ENCODE measurements around the gene CPNE9.

Gene CPNE9

GRCh38 chr3:9704347-9705322 is 1.0 kb downstream of the CPNE9 start:
- no peak overlapping the region for H3K4me3 ChIP-seq (ENCODE audit: low read length)
- no peak for DNase-seq (ENCODE audit: low read depth, low spot score)

DNA sequence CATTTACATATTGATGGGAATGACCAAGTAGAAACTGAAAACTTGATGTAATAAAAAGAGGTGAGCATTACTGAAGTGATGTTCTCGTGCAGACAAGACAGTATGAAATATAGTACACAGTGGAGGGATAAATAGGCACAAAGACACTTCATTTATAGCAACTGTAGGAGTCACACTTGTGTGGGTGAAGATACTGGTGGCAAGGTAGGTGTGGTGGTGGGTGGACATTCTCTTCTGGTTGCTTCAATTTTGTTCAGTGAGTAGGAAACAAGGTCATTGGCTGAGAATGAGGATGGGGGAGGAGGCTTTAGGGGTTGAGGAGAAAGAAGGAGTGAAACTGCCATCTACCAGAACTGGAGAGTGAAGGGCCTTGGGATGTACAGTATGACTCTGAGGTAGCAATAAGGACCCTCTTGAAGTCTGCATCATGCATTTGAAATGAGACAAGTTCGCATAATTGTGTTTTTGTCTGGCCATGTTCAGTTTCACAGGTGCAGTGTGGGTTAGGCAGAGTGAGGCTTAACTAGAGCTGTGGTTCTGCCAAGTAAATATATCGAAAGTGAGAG is 6.6 kb downstream of the CPNE9 start:
- no peak overlapping the region for H3K4me3 ChIP-seq (ENCODE audit: low read length)
- DNase-seq (ENCODE audit: low read depth, low spot score) = no peak

- no peak overlapping the region for H3K4me3 ChIP-seq (ENCODE audit: low read length)
- DNase-seq (ENCODE audit: low read depth, low spot score) = no peak
These were observed 8.8 kb downstream of the CPNE9 start for GRCh38 chr3:9712415-9712814.

DNA sequence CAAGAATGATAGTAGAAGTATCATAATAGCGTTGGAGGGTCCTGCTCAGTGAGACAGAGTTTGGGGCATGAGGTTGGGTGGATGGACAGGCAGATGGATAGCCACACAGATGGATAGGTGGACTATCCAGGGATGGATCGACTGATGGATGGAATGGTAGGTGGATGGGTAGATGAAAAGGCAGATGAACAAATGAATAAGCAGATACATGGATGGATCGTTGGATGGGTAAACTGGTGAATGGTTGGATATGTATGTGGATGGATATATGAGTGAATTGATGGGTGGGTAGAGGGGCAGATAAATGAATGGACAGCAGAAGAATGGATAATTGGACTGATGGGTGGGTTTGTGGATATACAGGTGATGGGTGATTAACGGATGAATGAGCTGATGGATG is 9.5 kb downstream of the CPNE9 start:
- H3K4me3 ChIP-seq (ENCODE audit: low read length) = no peak overlapping the region

DNA sequence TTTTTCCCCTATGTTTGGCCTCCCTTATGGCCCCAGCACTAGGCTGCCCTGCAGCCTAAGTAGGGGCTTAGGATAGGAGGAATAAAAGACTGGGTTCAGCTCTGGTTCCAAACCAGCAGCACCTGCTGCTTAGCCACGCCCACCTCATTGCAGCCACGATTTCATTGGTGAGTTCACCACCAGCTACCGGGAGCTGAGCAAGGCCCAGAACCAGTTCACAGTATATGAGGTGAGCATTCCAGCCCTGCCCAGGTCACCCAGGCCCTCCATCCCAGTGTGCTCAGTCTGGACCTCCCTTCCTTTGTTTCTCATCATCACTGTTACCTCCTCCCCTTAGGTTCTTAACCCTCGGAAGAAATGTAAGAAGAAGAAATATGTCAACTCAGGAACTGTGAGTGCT is 11.5 kb downstream of the CPNE9 start:
- no peak for DNase-seq (ENCODE audit: low read depth, low spot score)
- no peak overlapping the region for H3K4me3 ChIP-seq (ENCODE audit: low read length)

More for the DNA sequence above, 9.5 kb downstream of the CPNE9 start:
- DNase-seq (ENCODE audit: low read depth, low spot score) = no peak

GRCh38 chr3:9715764-9716437 is 12.3 kb downstream of the CPNE9 start:
- DNase-seq (ENCODE audit: low read depth, low spot score) = peak; percentile 21

GRCh38 chr3:9716801-9717555 is 13.3 kb downstream of the CPNE9 start:
- no peak for DNase-seq (ENCODE audit: low read depth, low spot score)
- H3K4me3 ChIP-seq (ENCODE audit: low read length) = no peak overlapping the region

More at GRCh38 chr3:9715764-9716437, 12.3 kb downstream of the CPNE9 start:
- no peak overlapping the region for H3K4me3 ChIP-seq (ENCODE audit: low read length)

- no peak for DNase-seq (ENCODE audit: low read depth, low spot score)
These were observed 13.9 kb downstream of the CPNE9 start for GRCh38 chr3:9717563-9717962.

GRCh38 chr3:9718118-9718517 is 14.5 kb downstream of the CPNE9 start:
- DNase-seq (ENCODE audit: low read depth, low spot score) = no peak
- no peak overlapping the region for H3K4me3 ChIP-seq (ENCODE audit: low read length)

More at GRCh38 chr3:9717563-9717962, 13.9 kb downstream of the CPNE9 start:
- H3K4me3 ChIP-seq (ENCODE audit: low read length) = no peak overlapping the region

- H3K4me3 ChIP-seq (ENCODE audit: low read length) = no peak overlapping the region
- DNase-seq (ENCODE audit: low read depth, low spot score) = no peak
These were observed 17.5 kb downstream of the CPNE9 start for GRCh38 chr3:9721015-9721699.

DNA sequence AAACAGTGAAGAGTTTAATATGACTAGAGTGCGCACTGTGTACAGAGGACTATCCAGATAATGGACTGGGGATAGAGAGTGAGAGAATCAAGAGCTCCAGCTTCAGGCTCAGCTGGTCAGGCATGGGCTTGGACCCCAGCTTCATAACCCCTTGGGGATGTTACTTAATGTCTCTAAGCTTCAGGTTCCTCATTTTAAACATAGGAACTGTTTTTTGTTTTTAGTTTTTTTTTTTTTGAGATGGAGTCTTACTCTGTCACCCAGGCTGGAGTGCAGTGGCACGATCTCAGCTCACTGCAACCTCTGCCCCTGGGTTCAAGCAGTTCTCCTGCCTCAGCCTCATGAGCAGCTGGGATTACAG is 18.0 kb downstream of the CPNE9 start:
- no peak overlapping the region for H3K4me3 ChIP-seq (ENCODE audit: low read length)
- no peak for DNase-seq (ENCODE audit: low read depth, low spot score)

- H3K4me3 ChIP-seq (ENCODE audit: low read length) = no peak overlapping the region
- no peak for DNase-seq (ENCODE audit: low read depth, low spot score)
These were observed 22.3 kb downstream of the CPNE9 start for GRCh38 chr3:9725775-9726515.

DNA sequence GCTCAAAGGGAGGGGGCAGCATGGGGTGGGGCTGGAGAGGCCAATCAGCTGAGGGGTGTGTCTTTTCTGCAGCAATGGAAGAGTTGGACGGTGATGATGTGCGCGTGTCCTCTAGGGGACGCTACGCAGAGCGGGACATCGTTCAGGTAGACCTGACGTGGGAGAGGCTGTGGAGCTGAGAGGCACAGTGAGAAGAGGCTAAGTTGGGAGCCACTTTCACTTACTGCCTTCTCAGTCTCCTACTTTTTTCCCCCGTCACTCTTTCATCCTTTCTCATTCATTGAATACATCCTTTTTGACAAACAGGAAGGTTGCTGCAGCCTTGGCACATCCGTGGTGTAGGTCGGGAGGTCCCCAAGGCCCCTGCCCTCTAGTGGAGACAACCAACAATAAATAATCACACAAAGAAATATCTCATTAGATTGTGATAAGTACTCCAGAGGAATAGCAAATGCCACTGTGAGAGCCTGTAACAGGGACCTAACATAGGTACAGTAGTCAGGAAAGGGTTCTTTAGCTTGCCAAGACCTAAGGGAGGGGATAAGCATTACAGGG is 23.5 kb downstream of the CPNE9 start:
- peak; percentile 75 for DNase-seq (ENCODE audit: low read depth, low spot score)
- H3K4me3 ChIP-seq (ENCODE audit: low read length) = peak overlapping the region; percentile 50

DNA sequence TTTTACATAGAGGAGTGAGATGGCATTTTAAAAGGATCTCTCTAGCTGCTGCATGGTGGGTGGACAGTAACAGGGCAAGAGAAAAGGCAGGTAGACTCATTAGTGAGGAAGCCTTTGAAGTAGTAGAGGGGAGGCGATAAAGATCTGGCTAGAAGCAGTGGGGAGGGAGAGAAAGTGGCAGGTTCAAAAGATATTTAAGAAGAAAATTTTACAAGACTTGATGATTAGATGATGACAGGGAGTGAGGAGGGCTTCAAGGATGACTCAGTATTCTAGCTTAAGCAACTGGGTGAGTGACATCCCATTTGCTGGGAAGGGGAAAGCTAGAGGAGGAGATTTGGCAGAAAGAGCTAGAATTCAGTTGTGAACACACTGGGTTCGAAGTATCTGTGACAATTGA is 24.1 kb downstream of the CPNE9 start:
- peak; percentile 51 for DNase-seq (ENCODE audit: low read depth, low spot score)
- H3K4me3 ChIP-seq (ENCODE audit: low read length) = no peak overlapping the region

GRCh38 chr3:9729419-9729818 is 25.8 kb downstream of the CPNE9 start:
- no peak overlapping the region for H3K4me3 ChIP-seq (ENCODE audit: low read length)
- DNase-seq (ENCODE audit: low read depth, low spot score) = no peak

- DNase-seq (ENCODE audit: low read depth, low spot score) = no peak
- peak overlapping the region; percentile 70 for H3K4me3 ChIP-seq (ENCODE audit: low read length)
These were observed 27.1 kb downstream of the CPNE9 start for GRCh38 chr3:9730657-9731205.

DNA sequence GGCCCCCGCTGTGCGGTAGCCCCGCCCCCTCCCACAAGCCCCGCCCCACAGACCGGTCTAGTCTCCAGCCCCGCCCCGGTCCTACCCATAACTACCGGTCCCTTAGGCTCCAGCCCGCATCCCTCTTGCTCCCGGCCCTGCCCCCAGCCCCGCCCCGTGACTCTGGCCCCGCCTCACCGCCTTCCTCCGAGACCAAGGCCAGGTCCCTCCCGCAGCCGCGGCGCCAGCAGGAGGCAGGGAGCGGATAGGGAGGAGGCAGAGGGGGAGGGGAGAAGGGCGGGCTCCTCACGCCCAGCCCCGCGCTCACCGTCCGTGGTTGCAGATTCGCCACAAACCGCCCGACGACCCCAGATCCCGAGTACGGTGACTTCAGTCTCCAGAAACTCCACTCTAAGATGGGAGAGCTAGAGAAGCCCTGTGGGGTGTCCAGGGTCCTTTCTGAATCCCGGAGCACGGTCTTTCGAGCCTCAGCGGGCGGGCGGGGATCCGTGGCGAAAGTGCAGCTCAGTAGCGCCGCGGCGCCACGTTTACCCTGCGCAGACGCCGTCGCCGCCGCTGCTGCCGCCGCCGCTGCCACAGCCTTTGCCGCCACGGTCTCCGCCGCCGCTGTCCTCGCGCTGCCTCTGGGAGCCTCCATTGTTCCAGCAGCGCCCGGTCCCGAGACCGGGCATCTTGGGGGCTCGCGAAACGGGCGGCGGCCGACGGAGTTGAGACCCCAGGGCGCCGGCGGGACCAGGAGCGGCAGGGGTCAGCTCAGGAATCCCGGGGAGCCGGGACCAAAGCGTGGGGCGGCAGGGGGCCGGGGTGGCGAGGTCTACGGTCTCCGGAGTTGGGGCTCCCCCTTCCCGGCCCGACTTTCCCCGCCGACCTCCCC is 27.8 kb downstream of the CPNE9 start, which contains the start of gene BRPF1:
BRPF1 (plus strand) TSS at position 530 of the 874 bp plus-strand sequence. CDS start 2,406 bp downstream, outside the sequence.
- peak within 1 kb of the TSS; percentile 88 for H3K4me3 ChIP-seq (ENCODE audit: low read length)
- DNase-seq (ENCODE audit: low read depth, low spot score) = peak; percentile 97
